ENCODE results near the gene PRR15L. TPM values are rescaled to one million over a fixed set of nuclear protein-coding genes. Genes with fewer than 3 reads are reported as not detected.
"Not testable (repeated sequence)": the region's sequence is repeated elsewhere in the genome, so short reads cannot be mapped to it uniquely, and the experiment has no call there.

Gene PRR15L
- not detected for total RNA-seq

GRCh38 chr17:47957591-47958490 lies at the start of gene PRR15L:
Gene PRR15L (minus strand): TSS chr17:47957883. CDS start chr17:47953234, 4,649 bp downstream.
- Histone ChIP-seq H3K27me3 (ENCODE audit: insufficient read depth, low read length) (no peaks in the 10 kb centered on the region), H3K9me3 (ENCODE audit: low read depth, low read length) (no peaks in the 10 kb centered on the region), H3K4me1 (ENCODE audit: insufficient read depth, low read length) (no peaks in the 10 kb centered on the region), H3K4me3 (ENCODE audit: low read length) (no peak within 1 kb of the TSS)

- Histone ChIP-seq H3K4me1 (ENCODE audit: insufficient read depth, low read length) (peaks cover 63% of the 10 kb centered on the region), H3K27me3 (ENCODE audit: insufficient read depth, low read length) (peaks cover 15% of the 10 kb centered on the region), H3K4me3 (ENCODE audit: low read length) (no peak overlapping the region), H3K9me3 (ENCODE audit: low read depth, low read length) (no peaks in the 10 kb centered on the region)
These were observed 49.4 kb upstream of the PRR15L start for GRCh38 chr17:48006936-48007709.

- H3K9me3 ChIP-seq (ENCODE audit: low read depth, low read length), result no peaks in the 10 kb centered on the region
- H3K27me3 ChIP-seq (ENCODE audit: insufficient read depth, low read length), result peaks cover 10% of the 10 kb centered on the region
- no peak overlapping the region for H3K4me3 ChIP-seq (ENCODE audit: low read length)
- peaks cover 73% of the 10 kb centered on the region for H3K4me1 ChIP-seq (ENCODE audit: insufficient read depth, low read length)
These were observed 47.3 kb upstream of the PRR15L start for GRCh38 chr17:48004983-48005382.

- peaks cover 79% of the 10 kb centered on the region for H3K4me1 ChIP-seq (ENCODE audit: insufficient read depth, low read length)
- no peaks in the 10 kb centered on the region for H3K9me3 ChIP-seq (ENCODE audit: low read depth, low read length)
- H3K27me3 ChIP-seq (ENCODE audit: insufficient read depth, low read length), result peaks cover 4% of the 10 kb centered on the region
- H3K4me3 ChIP-seq (ENCODE audit: low read length), result no peak overlapping the region
These were observed 45.9 kb upstream of the PRR15L start for GRCh38 chr17:48003417-48004151.

- Histone ChIP-seq H3K4me3 (ENCODE audit: low read length) (no peak overlapping the region), H3K27me3 (ENCODE audit: insufficient read depth, low read length) (peaks cover 3% of the 10 kb centered on the region), H3K4me1 (ENCODE audit: insufficient read depth, low read length) (peaks cover 80% of the 10 kb centered on the region), H3K9me3 (ENCODE audit: low read depth, low read length) (no peaks in the 10 kb centered on the region)
These were observed 45.3 kb upstream of the PRR15L start for GRCh38 chr17:48002916-48003416.

- Histone ChIP-seq H3K4me1 (ENCODE audit: insufficient read depth, low read length) (peaks cover 80% of the 10 kb centered on the region), H3K4me3 (ENCODE audit: low read length) (no peak overlapping the region), H3K27me3 (ENCODE audit: insufficient read depth, low read length) (no peaks in the 10 kb centered on the region), H3K9me3 (ENCODE audit: low read depth, low read length) (no peaks in the 10 kb centered on the region)
These were observed 44.7 kb upstream of the PRR15L start for GRCh38 chr17:48002266-48002915.

GRCh38 chr17:48001657-48002056 lies 44.0 kb upstream of the PRR15L start:
- H3K4me1 ChIP-seq (ENCODE audit: insufficient read depth, low read length), result peaks cover 72% of the 10 kb centered on the region
- not testable (repeated sequence) for H3K4me3 ChIP-seq (ENCODE audit: low read length); H3K9me3 ChIP-seq (ENCODE audit: low read depth, low read length); H3K27me3 ChIP-seq (ENCODE audit: insufficient read depth, low read length)

- Histone ChIP-seq H3K4me1 (ENCODE audit: insufficient read depth, low read length) (peaks cover 72% of the 10 kb centered on the region), H3K4me3 (ENCODE audit: low read length) (no peak overlapping the region), H3K9me3 (ENCODE audit: low read depth, low read length) (no peaks in the 10 kb centered on the region), H3K27me3 (ENCODE audit: insufficient read depth, low read length) (no peaks in the 10 kb centered on the region)
These were observed 43.5 kb upstream of the PRR15L start for GRCh38 chr17:48001197-48001596.

GRCh38 chr17:47999582-47999981 lies 41.9 kb upstream of the PRR15L start:
- Histone ChIP-seq H3K27me3 (ENCODE audit: insufficient read depth, low read length) (no peaks in the 10 kb centered on the region), H3K9me3 (ENCODE audit: low read depth, low read length) (no peaks in the 10 kb centered on the region), H3K4me3 (ENCODE audit: low read length) (no peak overlapping the region), H3K4me1 (ENCODE audit: insufficient read depth, low read length) (peaks cover 59% of the 10 kb centered on the region)

- Histone ChIP-seq H3K27me3 (ENCODE audit: insufficient read depth, low read length) (no peaks in the 10 kb centered on the region), H3K4me3 (ENCODE audit: low read length) (no peak overlapping the region), H3K4me1 (ENCODE audit: insufficient read depth, low read length) (peaks cover 43% of the 10 kb centered on the region), H3K9me3 (ENCODE audit: low read depth, low read length) (no peaks in the 10 kb centered on the region)
These were observed 40.4 kb upstream of the PRR15L start for GRCh38 chr17:47998044-47998443.

GRCh38 chr17:47997586-47997985 lies 39.9 kb upstream of the PRR15L start:
- H3K4me3 ChIP-seq (ENCODE audit: low read length), result no peak overlapping the region
- H3K4me1 ChIP-seq (ENCODE audit: insufficient read depth, low read length), result peaks cover 39% of the 10 kb centered on the region
- no peaks in the 10 kb centered on the region for H3K9me3 ChIP-seq (ENCODE audit: low read depth, low read length)
- H3K27me3 ChIP-seq (ENCODE audit: insufficient read depth, low read length), result no peaks in the 10 kb centered on the region

- Histone ChIP-seq H3K4me1 (ENCODE audit: insufficient read depth, low read length) (peaks cover 25% of the 10 kb centered on the region), H3K9me3 (ENCODE audit: low read depth, low read length) (no peaks in the 10 kb centered on the region), H3K4me3 (ENCODE audit: low read length) (no peak overlapping the region), H3K27me3 (ENCODE audit: insufficient read depth, low read length) (no peaks in the 10 kb centered on the region)
These were observed 38.5 kb upstream of the PRR15L start for GRCh38 chr17:47996201-47996600.

GRCh38 chr17:47995241-47995935 lies 37.7 kb upstream of the PRR15L start:
- Histone ChIP-seq H3K4me1 (ENCODE audit: insufficient read depth, low read length) (peaks cover 17% of the 10 kb centered on the region), H3K27me3 (ENCODE audit: insufficient read depth, low read length) (no peaks in the 10 kb centered on the region), H3K4me3 (ENCODE audit: low read length) (no peak overlapping the region), H3K9me3 (ENCODE audit: low read depth, low read length) (no peaks in the 10 kb centered on the region)

- peaks cover 11% of the 10 kb centered on the region for H3K4me1 ChIP-seq (ENCODE audit: insufficient read depth, low read length)
- H3K9me3 ChIP-seq (ENCODE audit: low read depth, low read length), result no peaks in the 10 kb centered on the region
- H3K4me3 ChIP-seq (ENCODE audit: low read length), result no peak overlapping the region
- H3K27me3 ChIP-seq (ENCODE audit: insufficient read depth, low read length), result no peaks in the 10 kb centered on the region
These were observed 37.0 kb upstream of the PRR15L start for GRCh38 chr17:47994724-47995123.
